Activated CD4-positive, alpha-beta T cell treated with anti-CD3 and anti-CD28 coated beads, Interleukin-2, amount 50 U/mL, for 1 hour (primary cell): ENCODE data around the gene ICAM3.
"Not testable (repeated sequence)": the region's sequence is repeated elsewhere in the genome, so short reads cannot be mapped to it uniquely, and the experiment has no call there.

ENCODE experiments used
- DNase-seq: peaks from one replicate; pipeline ENCODE4 v3.0.0-alpha.2; 2020

The ICAM3 gene

DNA sequence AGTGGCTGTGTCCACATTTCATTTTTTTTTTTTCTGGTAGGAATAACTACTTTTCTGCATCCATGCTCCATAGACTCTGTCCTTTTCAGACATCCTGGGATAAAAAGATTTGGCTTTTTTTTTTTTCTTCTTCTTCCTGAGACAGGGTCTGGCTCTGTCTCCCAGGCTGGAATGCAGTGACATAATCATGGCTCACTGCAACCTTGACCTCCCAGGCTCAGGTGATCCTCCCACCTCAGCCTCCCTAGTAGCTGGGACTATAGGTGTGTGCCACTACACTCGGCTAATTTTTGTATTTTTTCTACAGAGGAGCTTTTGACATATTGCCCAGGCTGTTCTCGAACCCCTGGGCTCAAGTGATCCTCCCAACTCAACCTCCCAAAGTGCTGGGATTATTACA is 4.1 kb upstream of the ICAM3 start:
- DNase-seq, result no peak

DNA sequence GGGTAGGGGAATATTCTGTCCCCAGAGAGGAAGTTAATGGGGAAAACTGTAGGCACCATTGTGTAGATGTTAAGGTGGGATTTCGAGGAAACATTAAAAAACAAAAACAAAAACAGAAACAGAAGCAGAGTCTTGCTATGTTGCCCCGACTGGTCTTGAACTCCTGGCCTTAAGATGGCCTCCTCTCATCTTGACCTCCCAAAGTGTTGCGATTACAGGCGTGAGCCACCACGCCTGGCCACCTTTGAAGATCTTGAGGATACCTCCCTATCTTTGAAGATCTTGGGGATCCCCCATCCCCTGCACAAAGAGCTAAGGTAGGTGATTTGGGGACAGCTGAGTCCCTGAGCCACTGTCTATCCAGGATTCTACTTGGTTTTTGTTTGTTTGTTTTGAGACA is 553 bp upstream of the ICAM3 start:
- no peak for DNase-seq

DNA sequence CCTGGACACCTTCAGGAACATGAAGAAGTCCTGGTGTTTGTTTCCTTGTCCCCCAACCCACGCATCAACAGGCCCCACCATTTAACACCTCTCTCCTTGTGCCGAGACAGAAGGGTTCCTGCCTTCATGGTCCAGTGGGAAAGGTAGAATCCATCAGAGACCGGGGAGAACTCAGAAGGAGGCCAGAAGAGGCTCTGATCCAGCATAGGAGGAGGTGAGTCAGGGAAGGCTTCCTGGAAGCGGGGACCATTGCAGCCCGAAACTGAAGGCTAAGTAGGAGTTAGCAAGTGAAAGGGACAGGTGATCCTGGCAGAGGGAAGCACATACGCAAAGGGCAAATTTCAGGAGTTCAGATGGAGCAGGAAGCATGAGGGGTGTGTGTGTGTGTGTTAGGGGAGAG is 484 bp downstream of the ICAM3 start:
- DNase-seq, result no peak

DNA sequence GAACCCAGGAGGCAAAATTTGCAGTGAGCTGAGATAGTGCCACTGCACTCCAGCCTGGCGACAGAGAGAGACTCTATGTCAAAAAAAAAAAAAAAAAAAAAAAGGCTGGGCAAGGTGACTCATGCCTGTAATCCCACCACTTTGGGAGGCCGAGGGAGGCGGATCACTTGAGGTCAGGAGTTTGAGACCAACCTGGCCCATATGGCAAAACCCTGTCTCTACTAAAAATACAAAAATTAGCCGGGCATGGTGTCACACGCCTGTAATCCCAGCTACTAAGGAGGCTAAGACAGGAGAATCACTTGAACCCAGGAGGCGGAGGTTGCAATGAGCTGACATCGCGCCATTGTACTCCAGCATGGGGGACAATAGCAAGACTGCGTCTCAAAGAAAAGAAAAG is 2.7 kb downstream of the ICAM3 start:
- DNase-seq, result not testable (repeated sequence)

DNA sequence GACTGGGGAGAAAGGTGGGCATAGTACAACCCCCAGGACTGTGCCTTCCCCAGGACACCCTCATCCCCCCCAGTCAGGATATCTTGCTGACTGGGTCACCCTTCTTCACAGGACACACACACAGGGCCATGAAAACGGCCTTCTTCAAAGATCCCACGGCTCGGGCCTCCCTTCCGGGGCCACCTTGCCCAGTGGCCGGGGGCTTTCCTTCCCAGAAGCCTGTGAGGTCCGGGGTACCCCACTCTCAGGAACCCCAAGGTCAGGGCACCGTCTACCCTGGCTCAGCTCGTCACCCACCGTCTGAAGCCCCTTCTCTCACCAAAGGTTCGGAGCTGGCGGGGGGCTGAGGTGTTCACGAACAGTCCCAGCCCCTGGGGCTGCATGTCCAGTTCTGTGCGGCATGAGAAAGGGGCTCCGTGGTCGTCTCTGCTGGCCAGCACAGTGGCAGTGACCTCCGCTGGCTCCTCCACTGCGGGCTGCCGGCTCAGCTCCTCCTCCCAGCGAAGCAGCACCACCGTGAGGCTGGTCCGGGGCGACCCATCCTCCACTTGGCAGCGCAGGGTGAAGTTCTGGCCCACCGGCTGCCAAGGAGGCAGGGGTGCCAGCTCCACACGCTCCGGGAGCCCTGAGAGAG is 4.0 kb downstream of the ICAM3 start:
- no peak for DNase-seq

DNA sequence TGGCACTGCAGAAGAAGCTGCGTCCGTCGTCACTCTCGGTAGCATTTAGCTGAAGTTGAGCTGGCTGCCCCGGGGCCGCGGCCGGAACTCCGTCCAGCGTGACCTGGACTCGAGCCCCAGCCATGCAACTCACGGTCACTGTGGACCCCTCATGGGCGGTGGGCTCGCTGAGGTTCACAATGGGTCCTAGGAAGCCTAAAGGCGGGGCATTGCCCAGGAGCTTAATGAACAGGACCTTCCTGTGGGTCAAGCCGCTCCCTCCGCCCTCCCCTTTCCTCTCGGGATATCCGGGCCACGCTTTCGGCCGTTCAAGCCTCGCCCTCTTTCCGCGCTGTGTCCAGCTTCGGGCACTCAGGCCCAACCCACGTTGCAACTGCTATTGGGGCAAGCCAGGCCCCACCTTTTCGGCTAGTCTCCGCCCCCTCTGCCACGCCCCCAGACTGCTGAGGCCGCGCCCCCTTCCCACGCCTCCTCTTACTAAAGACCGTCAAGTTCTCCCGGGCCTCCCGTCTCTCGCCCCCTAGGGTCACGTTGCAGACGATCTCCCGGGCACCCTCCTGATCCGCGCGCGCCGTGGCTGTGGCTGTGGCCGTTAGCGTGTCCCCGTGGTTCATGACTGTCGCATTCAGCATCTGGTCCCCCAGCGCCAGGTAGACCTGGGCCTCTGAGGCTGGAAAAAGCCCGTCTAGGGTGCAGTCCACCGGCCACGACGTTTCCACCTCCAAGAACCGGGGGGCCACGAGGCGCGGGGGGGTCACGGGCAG is 4.7 kb downstream of the ICAM3 start:
- DNase-seq, result peak; percentile 42

DNA sequence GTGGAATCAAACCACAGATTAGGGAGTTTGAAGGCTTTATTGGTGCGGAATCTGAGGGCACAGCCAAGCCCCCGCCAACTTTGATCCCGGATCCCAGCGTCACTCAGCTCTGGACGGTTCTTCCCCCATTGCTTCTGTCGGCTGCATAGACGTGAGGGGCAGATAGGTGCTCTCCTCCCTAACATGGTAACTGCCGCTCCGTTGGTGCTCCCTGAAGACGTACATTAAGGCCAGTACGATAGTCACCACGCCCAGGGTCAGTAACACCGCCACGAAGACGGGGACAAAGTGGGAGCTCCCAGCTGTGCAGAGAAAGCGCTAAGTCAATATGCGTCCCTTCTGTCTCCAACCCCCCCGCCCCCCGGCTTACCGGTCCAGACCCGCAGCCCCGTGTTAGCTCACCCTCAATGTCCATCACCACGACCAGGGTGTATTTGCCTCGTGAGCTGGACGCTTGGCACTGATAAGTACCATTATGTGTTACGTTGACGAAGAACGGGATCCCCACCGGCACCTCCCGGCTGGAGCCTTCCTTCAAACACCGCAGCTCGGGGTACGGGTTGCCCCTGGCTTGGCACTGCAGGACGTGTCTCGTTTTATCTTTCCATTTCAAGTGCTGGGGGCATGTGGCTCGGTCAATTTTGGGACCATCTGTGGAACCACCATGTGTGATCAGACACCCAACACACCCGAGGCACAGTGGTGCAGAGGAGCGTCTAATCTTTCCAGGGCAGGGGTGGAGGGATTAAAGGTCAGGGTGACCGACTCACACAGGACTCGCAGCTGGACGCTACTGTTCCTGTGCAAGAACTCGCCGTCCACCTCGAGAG is 5.5 kb downstream of the ICAM3 start:
- no peak for DNase-seq

DNA sequence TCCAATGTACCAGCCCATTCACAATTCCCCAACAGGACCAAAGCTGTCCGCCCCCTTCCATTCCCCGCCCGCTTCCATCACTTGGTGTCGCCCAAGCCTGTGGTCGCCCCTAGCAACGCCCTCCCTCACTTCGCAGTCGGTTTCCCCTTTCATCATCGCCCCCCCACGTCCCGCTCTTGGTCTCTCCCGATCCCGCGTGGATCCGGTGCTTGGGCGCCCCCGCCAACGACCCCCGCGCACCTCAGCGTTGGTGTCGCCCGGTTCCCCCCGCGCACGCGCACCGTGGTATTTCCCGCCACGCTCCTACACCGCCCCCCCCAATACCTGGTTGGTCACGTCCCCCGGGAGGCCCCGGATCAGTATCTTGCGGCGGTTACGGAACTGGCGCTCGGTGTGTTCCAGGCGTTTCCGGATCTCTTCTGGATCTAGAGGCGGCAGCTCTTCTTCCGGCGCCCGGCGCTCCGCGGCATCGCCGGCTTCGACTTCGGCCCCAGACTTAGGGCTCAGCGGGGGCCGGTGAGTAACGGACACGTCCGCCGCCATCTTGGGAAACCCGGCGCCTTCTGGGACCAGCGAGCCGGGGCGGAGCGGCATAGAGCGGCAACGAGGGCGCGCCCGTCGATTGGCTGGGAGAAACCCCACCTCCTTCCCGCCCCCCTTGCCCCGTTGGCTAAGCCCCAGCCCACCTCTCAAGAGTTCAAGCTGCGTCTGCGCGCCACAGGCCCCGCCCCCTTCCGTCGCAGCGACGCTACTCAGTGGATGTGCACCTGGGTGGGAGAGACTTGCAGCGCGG is 6.3 kb downstream of the ICAM3 start, which contains the start of gene RAVER1:
Gene RAVER1, minus strand, starts transcription at position 565 of the 793 bp plus-strand sequence. Its CDS starts 22 bp downstream, at position 543.
- DNase-seq, result peak; percentile 97

DNA sequence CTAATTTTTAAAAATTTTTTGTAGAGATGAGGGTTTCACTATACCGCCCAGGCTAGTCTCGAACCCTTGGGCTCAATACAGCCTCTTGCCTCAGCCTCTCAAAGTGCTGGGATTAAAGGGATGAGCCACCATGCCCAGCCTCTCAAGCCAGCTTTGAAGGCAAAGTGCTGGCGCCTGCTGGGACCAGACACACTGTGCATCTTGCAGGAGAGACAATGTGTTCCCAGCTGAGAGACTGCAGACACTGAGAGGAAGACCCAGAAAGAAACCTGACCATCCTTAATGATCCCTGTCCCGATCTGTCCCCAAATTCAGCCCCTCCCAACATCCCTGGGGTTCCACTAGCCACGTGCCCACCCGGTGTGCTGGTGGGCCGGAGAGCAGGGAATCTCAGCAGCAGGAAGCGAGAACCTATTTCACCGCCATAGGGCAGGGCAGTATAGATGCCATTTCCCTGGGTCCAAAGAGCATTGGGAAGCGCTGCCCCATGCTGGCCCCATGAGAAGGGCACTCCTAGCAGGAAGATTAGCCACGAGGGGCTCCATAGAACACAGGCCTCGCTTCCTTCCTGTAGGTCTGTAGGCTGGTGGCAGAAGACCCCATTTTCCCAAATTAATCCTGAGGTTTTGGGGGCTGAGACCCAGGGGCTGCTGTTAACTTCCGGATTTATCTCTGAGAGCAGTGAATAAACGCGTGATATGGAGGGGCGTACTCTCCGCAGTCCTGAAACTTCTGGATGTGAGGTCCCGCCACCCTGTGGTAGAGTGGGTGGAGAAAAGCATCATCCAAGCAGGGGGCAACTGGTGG is 7.1 kb downstream of the ICAM3 start:
- DNase-seq, result no peak

DNA sequence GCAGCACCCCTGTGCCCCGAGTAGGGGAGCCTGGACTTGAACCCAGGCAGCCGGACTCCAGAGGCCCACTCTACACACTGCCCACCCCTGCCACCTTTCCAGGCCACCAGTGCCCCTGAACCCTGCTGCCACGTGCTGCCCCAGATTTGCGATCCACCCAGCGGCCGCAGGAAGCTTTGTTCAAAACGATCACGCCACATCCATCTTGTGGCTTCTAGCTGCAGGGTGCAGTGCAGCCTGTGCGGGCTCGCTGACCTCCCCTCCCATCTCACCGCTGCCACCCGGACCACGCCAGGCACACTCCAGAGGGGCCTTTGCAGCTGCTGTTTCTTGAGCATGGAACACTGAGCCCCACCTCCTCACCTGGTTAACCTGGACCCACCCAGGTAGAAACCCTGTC is 9.9 kb downstream of the ICAM3 start:
- DNase-seq, result no peak

DNA sequence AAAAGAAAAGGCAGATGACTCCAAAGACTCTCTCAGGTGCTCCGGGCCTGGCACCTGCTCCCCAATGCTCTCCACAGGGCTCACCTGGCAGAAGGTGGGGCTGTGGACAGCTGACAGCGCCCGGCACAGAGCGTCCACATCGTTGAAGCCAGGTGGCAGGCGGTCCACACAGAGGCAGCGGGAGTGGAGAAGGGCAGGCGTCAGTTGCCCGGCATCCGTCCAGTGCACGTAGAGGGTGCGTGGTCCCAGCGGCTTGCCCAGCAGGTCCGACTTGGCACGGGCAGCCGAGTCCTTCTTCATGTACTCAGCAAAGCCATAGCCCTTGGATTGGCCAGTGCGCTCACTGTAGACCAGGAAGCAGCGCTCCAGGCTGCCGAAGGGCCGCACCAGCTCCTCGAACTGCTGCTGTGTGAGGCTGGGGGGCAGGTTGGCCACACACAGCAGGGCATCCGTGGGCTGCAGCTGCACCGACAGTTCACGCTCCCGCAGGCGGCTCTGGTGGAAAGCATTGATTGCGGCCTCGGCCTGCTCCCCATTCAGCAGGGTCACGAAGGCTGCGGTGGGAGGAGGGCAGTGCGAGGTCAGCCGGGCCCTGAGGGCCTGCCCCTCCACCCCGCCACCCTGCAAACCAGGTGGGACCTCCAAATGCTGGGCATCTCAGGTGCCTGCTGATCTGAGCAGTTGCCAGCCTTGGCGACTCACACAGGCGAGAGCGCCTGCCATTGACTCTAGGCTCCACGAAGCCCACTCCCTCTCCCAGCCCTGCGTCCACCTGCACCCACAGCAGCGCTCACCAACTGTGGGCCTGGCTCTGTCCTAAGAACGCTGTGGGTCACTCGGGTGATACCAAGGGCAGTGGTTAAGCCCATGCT is 10.6 kb downstream of the ICAM3 start:
- DNase-seq, result no peak

DNA sequence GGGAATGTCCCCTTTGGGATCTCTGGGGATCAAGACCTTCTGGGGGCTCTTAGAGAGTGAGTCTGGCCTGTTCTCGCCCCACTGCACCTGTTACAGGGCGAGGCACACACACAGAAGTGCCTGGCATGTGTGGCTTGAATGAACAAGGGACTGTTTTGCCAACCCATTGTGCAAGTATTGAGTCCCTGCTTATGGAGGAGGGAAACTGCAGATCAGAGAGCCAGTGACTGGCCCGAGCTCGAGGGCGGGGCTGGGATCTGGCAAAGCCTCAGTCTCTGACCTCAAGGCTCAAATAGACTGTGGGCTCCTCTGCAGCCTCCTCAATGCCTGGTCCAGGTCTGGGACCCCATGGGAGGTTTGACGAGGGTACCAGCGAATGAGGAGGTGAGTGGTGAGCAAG is 11.6 kb downstream of the ICAM3 start:
- no peak for DNase-seq

DNA sequence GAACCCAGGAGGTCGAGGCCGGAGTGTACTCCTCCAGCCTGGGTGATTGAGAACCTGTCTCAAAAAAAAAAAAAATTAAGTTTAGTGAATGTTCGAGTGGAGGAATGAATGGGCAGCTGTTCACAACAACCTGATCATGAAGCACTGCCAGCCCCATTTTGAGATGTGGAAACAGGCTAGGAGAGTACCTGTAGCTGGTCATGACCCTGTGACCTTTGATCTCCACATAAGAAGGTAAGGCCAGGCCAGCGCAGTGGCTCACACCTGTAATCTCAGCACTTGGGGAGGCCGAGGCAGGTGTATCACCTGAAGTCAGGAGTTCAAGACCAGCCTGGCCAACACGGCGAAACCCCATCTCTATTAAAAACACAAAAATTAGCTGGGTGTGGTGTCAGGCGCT is 13.7 kb downstream of the ICAM3 start:
- no peak for DNase-seq

DNA sequence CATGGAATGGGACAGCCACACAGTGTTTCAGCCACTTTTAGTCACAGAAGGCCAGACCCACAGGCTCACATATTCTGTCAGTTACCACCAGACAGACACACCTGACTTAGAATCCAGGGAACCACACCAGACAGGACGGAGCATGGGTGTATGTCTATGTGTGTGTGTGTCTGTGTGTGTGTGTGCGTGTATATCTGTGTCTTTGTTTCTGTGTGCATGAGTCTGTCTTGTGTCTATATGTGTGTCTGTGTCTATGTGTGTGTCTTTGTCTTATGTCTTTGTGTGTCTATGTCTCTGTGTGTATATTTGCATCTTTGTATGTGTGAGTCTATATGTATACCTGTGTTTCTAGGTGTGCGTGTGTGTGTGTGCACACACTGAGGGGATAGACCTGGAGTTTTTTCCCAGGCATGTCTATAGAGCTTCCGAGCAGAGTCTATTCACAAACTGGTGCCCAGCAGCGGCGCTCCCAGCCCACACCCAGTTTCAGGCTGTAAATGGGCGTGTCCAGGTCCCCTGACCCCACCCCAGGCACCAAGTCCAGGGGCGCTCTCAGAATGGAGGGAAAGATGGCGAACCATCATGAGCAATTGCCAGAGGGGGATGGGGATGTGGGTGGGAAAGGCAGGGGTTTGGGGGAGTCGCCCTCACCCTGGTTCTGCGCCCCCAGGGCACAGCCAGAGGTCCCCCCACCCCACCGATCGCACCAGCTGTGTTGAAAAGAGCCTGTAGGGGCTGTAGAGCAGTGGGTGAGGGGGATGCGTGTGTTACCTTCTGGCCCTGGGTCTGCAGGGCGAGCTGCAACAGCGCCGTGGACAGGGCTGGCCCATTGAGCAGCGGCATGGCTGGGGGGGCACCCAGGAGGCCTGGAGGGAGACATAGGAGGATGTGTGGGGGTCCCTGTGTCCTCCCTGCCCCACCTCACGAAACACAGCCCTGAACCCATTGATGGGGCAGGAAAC is 17.3 kb downstream of the ICAM3 start:
- no peak for DNase-seq

DNA sequence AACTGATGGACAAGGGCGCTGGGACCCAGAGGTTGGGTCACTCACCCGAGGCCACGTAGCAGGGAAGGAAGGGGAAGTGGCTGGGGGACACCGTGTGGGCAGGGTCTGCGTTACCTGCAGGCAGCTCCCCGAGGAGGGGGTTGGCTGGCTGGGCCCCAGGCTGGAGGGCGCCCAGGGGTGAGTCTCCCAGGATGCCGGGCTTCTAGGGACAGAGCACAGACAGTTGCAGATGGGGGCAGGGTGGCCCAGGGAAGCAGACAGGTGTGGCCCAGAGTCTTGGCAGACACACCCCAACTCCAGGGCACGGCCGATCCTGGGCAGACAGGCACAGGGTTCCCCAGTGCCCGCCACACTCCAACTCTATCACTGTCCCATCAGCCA is 18.0 kb downstream of the ICAM3 start:
- no peak for DNase-seq

DNA sequence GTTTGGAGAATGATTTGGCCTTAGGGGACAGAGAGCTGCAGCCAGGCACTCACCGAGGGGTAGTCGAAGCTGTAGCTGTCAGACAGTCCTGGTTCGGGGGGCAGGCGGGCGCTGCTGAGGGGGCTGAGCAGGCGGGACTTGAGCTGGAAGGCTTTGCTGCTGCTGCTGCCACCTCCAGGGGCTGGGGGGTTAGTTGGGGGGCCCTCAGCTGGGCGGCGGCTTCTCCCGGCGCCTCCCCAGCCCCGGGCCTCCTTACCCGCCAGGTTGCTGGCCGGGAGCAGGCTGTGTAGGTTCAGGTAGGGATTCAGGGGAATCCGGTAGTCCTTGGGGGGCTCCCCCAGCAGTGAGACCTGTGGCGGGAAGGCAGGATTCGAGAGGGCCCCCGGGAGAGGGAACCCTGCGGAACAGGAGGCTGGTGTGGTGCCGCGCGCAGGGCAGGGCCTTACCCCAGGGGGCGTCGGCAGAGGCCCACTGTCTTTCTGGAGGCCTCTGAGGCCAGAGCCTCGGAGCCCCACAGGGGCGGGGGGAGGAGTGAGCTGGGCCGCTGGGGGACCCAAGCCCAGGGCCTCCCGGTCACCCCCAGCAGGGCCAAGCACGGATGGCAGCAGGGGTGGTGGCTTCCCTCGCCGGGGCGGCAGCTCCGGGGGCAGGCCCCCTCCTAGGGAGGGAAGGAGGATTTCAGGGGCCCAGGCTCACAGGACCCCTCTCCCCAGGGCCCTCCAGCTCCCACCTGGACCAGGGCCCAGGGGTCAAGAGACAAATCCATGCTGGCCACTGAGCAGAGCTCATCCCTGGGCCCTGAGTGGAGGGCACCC is 18.6 kb downstream of the ICAM3 start:
- DNase-seq, result no peak

DNA sequence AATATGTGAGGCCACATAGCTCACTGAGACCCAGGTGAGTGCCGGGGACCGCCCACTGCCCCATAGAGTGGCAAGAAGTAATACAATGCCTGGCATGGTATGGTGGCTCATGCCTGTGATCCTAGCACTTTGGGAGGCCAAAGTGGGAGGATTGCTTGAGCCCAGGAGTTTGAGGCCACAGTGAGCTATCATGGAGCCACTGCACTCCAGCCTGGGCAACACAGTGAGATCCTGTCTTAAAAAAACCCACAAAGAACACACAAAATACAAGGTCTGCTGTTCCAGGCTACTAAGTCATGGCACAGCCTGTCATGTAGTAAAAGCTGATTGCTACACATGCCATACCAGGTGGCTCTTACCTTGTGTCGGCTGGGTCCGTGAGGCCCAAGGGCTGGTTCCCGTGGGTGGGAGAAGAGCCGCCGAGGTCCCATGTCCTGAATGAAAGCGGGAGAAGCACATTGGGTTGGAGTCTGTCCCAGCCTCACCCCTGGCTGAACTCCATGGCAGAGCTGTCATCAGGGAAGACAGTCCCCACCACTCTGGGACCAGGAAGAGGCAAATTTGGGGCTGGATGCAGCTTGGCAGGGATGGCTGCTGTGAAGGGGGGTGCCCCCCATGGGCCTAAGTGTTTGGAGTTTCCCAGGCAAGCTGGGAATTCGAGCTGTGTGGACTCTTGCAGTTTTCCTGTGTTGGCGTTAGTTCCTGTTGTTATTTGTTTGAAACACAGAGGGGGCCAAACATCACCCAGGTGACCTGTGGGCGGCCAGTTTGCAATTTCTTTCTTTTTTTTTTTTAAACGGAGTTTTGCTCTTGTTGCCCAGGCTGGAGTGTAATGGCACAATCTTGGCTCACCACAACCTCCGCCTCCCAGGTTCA is 20.4 kb downstream of the ICAM3 start:
- DNase-seq, result no peak
